ENCODE data around the gene ISLR2. TPM values are rescaled to one million over a fixed set of nuclear protein-coding genes. Genes with fewer than 3 reads are reported as not detected.

Gene ISLR2
- total RNA-seq, 1 donor from 2014 or later: 1.0 TPM

DNA sequence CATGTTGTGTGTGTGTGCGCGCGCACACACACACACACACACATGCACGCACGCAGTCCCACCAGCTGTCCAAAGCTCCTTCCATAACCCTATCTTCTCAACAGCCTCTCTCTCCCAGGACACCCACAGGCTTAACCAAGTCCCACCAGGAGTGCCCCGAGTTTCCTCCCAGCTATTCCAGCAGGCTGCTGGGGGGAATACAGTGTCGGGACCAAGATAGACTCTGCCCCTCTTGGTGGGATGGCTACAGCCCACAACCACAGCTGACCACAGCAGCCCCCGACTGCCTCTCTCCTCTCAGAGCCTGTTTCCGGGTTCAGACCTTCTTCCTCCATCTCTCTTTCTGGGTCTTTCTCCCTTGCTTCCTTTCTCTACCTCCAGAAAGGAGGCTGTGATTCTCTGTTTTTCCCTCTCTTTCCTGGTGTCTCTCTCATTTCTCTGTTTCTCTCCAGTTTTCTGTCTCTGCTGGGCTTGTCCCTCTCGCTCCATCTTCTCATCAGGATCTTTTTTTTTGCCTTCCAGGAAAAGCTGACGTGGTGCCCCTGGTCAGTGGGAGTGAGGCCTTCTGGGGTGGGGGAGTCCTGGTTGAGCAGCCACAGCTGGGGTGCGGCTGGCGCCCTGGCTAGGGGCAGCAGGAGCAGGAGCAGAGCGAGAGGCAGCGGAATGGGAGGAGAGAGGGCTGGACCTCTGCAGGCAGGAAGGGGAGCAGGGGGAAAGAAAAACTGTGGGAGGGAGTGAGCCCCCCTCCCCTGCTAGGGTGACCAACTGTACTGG is 39.9 kb downstream of the ISLR2 start:
- no peak overlapping the region for H3K4me3 ChIP-seq (ENCODE audit: low read depth, low read length)
- peaks cover 10% of the 10 kb centered on the region for H3K27me3 ChIP-seq (ENCODE audit: control insufficient read depth, insufficient read depth, low read length)
- DNase-seq (ENCODE audit: low read depth): no peak
- TF ChIP-seq, protein P1, sequence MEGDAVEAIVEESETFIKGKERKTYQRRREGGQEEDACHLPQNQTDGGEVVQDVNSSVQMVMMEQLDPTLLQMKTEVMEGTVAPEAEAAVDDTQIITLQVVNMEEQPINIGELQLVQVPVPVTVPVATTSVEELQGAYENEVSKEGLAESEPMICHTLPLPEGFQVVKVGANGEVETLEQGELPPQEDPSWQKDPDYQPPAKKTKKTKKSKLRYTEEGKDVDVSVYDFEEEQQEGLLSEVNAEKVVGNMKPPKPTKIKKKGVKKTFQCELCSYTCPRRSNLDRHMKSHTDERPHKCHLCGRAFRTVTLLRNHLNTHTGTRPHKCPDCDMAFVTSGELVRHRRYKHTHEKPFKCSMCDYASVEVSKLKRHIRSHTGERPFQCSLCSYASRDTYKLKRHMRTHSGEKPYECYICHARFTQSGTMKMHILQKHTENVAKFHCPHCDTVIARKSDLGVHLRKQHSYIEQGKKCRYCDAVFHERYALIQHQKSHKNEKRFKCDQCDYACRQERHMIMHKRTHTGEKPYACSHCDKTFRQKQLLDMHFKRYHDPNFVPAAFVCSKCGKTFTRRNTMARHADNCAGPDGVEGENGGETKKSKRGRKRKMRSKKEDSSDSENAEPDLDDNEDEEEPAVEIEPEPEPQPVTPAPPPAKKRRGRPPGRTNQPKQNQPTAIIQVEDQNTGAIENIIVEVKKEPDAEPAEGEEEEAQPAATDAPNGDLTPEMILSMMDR (IDR thresholded peaks at IDR 0.05; ENCODE audit: insufficient read depth, low read length, poor library complexity, severe bottlenecking): no peak
- H3K36me3 ChIP-seq (ENCODE audit: control insufficient read depth, insufficient read depth, low read length): no peaks in the 10 kb centered on the region

DNA sequence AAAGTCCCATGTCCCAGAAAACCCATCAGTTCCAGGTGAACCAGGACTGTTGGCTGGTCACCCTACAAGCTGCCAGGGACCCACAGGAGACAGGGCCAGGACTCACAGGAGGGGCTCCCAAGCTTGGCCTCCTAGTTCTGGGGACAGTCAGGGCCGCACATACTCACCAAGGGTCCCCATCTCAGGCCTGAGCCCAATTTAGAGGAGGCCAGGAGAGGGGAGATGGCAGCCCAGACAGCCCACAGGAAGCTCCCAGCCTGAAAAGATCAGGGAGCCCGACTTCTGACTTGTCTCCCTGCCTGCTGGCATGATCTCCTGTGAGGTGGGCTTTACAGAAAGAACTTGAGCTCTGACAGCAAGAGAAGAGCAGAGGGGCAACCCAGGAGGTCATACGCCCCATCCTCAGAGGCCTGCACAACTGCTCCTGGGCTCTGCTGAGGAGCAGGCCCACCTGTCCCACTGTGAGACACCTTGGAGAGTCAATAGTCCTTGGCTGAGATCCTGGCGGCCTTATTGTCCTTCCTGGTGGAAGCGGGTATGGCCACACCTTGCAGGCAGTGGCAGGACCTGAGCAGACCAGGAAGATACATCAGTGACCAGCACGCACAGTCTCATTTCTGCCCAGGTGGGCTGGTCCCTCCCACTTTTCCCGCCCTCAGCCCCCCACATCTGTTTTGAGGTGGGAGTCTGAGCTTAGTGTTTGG is 40.6 kb downstream of the ISLR2 start:
- no peak overlapping the region for H3K4me3 ChIP-seq (ENCODE audit: low read depth, low read length)
- DNase-seq (ENCODE audit: low read depth): no peak
- H3K36me3 ChIP-seq (ENCODE audit: control insufficient read depth, insufficient read depth, low read length): no peaks in the 10 kb centered on the region
- peaks cover 10% of the 10 kb centered on the region for H3K27me3 ChIP-seq (ENCODE audit: control insufficient read depth, insufficient read depth, low read length)
- TF ChIP-seq, protein P1 (IDR thresholded peaks at IDR 0.05; ENCODE audit: insufficient read depth, low read length, poor library complexity, severe bottlenecking): no peak

DNA sequence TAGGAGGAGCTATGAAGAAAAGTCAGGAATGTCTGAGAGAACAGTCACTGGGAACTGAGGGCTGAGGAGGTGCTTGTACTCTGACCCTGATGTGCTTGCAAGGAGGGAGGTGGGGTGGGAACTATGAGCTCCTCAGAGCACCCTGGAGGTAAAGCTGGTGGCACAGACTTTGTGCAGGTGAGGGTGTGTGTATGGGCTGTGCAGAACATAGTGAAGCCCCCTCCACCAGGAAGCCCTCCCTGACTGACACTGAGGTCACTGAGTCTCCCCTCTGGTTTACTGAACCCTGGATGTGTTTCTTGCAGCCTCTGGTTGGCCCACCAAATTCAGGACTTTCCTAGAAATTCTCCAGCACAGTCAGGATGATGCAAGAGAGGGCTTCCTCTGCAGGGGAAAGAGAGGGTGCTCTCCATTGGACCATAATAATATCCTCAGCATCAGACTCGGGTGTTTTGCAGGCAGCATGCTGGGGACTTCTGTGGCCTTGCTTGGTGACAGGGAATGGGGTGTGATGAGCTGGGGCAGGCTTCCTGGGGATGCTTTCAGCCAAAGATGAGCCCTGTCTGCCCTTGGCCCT is 41.7 kb downstream of the ISLR2 start:
- Histone ChIP-seq H3K36me3 (ENCODE audit: control insufficient read depth, insufficient read depth, low read length) (no peaks in the 10 kb centered on the region), H3K27me3 (ENCODE audit: control insufficient read depth, insufficient read depth, low read length) (peaks cover 10% of the 10 kb centered on the region), H3K4me3 (ENCODE audit: low read depth, low read length) (no peak overlapping the region)
- no peak for DNase-seq (ENCODE audit: low read depth)
- TF ChIP-seq, protein P1 (IDR thresholded peaks at IDR 0.05; ENCODE audit: insufficient read depth, low read length, poor library complexity, severe bottlenecking): no peak

DNA sequence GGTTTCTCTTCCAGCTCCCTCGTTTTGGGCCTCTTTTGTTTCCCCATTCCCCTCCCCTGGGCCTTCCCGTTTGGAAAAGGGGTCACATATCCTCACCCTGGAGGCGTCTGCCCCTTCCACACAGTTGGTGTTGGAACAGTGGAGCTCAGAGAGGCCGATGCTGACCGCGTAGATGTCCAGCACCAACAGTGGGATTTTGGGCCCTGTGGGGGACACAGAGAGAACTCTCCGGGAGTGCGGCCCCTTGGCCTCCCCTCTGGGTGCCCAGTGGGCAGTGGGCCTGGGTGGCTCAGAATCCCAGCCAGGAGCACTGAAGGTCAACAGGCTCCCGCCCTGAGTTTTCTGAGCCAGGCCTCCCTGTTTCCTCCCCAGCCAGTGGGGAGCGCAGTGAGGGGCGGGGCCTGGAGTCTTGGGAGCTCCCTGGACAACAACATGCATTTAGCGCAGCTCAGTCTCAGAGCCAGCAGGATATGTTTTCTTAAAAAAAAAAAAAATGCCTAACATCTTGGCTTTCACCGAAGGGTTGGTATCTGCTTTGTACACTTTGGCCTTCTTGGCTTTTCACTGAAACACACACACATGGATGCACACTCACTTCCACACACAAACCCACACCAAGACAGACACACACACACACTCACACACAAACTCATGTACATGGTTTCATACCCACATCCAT is 42.5 kb downstream of the ISLR2 start:
- no peak for DNase-seq (ENCODE audit: low read depth)
- TF ChIP-seq, protein P1 (IDR thresholded peaks at IDR 0.05; ENCODE audit: insufficient read depth, low read length, poor library complexity, severe bottlenecking): no peak
- Histone ChIP-seq H3K36me3 (ENCODE audit: control insufficient read depth, insufficient read depth, low read length) (no peaks in the 10 kb centered on the region), H3K27me3 (ENCODE audit: control insufficient read depth, insufficient read depth, low read length) (peaks cover 9% of the 10 kb centered on the region), H3K4me3 (ENCODE audit: low read depth, low read length) (no peak overlapping the region)

DNA sequence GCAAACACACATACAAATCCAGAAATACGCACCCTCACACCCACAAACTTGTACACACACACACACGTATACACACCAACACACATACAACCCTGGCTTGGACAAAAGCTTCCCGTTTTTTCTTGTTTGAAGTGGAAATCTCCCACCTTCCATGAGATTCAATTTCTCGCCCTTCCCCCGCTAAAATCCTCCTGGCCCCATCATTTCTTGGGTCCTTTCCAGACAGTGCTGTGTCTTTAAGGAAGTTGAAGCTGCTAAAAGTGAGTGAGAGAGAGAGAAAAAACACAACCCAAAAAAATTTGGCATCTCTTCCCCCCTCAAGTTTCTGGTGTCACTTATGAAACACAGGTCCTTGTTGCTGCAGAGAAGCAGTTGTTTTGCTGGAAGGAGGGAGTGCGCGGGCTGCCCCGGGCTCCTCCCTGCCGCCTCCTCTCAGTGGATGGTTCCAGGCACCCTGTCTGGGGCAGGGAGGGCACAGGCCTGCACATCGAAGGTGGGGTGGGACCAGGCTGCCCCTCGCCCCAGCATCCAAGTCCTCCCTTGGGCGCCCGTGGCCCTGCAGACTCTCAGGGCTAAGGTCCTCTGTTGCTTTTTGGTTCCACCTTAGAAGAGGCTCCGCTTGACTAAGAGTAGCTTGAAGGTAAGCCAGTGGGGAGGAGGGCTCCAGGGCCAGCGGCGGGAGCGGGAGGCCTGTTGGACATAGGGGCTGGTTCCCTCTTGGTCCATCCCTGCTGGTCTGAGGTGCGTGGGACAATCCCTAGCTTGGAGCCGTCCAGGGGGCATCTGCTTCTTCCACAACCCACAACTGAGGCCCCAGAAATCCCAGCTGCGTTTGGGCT is 43.2 kb downstream of the ISLR2 start, which contains the start of gene ISLR:
ISLR (plus strand) TSS at position 331 of the 839 bp plus-strand sequence. CDS start 1,149 bp downstream, outside the sequence.
- no peak for DNase-seq (ENCODE audit: low read depth)
- peaks cover 6% of the 10 kb centered on the region for H3K27me3 ChIP-seq (ENCODE audit: control insufficient read depth, insufficient read depth, low read length)
- no peaks in the 10 kb centered on the region for H3K36me3 ChIP-seq (ENCODE audit: control insufficient read depth, insufficient read depth, low read length)
- TF ChIP-seq, protein P1 (IDR thresholded peaks at IDR 0.05; ENCODE audit: insufficient read depth, low read length, poor library complexity, severe bottlenecking): no peak
- H3K4me3 ChIP-seq (ENCODE audit: low read depth, low read length): no peak within 1 kb of the TSS
